GM12878 (cell line): Measurements from ENCODE around the gene DCTN4. TPM values are rescaled to one million over a fixed set of nuclear protein-coding genes. Genes with fewer than 3 reads are reported as not detected.

ENCODE experiments used
- ATAC-seq: fragments of 200-7000 bp; cut with Tn5 transposase; 3 replicates; pipeline ENCODE4 v1.9.1; 2020; ENCODE audit warnings: mild to moderate bottlenecking, moderate library complexity
- BruUV-seq: library from RNA; stranded (reverse); fragments of 400-500 nt; replicated peaks from 2 replicates; lab custom pipeline; 2021; lab: Mats Ljungman, UMichigan
- CTCF ChIA-PET: fragments of 300-600 bp; sonication (Branson Sonifier 250); formaldehyde crosslinking; extraction: SDS; loops from one replicate; lab custom pipeline; 2021; ENCODE audit warnings: inconsistent platforms; lab: Yijun Ruan, JAX
- POLR2A ChIA-PET: fragments of 350-600 bp; formaldehyde crosslinking; extraction: SDS; loops from one replicate; lab custom pipeline; 2021; ENCODE audit warnings: inconsistent platforms; lab: Charles Lee
- RAD21 ChIA-PET: fragments of 300-600 bp; sonication (Branson Sonifier 250); formaldehyde crosslinking; loops from one replicate; lab custom pipeline; 2023; ENCODE audit warnings: antibody characterized with exemption; ENCODE audit not compliant: unreplicated experiment; lab: Charles Lee
- SMC1A ChIA-PET: fragments of 300-600 bp; sonication (Branson Sonifier 250); formaldehyde crosslinking; loops from one replicate; lab custom pipeline; 2023; ENCODE audit not compliant: unreplicated experiment, uncharacterized antibody; lab: Charles Lee
- DNase-seq: peaks from one replicate; pipeline ENCODE4 v3.0.0-alpha.2; 2011; ENCODE audit warnings: low read depth, low spot score
- FAIRE-seq: peaks from 3 replicates; lab custom pipeline; 2011; peaks lifted over from hg19 to GRCh38; lab: Jason Lieb, UNC
- H2AFZ ChIP-seq: 2 replicates; pipeline ENCODE4 v1.6.0; 2011; ENCODE audit warnings: low read depth, low read length, control low read depth; ENCODE audit not compliant: control insufficient read depth
- H3K27ac ChIP-seq: 2 replicates; pipeline ENCODE4 v1.5.1; 2011; ENCODE audit warnings: control low read depth; ENCODE audit not compliant: control insufficient read depth, insufficient read depth
- H3K27me3 ChIP-seq, 2 experiments: replicated peaks in 1 of 2; 2 replicates each; pipeline versions ENCODE4 v1.6.0 to v1.6.1; 2011; ENCODE audit warnings: low read length in 1 of 2; ENCODE audit not compliant: control insufficient read depth in 2 of 2, insufficient read depth in 2 of 2
- H3K36me3 ChIP-seq, 2 experiments: 2 replicates each; pipeline ENCODE4 v1.5.1; 2011; ENCODE audit warnings: low read length in 1 of 2; ENCODE audit not compliant: control insufficient read depth in 2 of 2, insufficient read depth in 2 of 2
- H3K4me1 ChIP-seq: 2 replicates; pipeline ENCODE4 v1.6.1; 2011; ENCODE audit warnings: mild to moderate bottlenecking, low read length, moderate library complexity, mixed read lengths; ENCODE audit not compliant: control insufficient read depth, insufficient read depth
- H3K4me2 ChIP-seq: 2 replicates; pipeline ENCODE4 v1.6.0; 2011; ENCODE audit warnings: control low read depth; ENCODE audit not compliant: control insufficient read depth, insufficient read depth
- H3K4me3 ChIP-seq: fragments of 200-600 bp; sonication (generic); 2 replicates; pipeline ENCODE4 v1.5.1; 2016
- H3K79me2 ChIP-seq: 2 replicates; pipeline ENCODE4 v1.6.0; 2011; ENCODE audit warnings: low read length; ENCODE audit not compliant: control insufficient read depth, insufficient read depth
- H3K9ac ChIP-seq: 2 replicates; pipeline ENCODE4 v1.8.0; 2011; ENCODE audit warnings: low read length, control low read depth, mixed read lengths; ENCODE audit not compliant: control insufficient read depth, insufficient read depth
- H3K9me3 ChIP-seq: replicated peaks from 3 replicates; pipeline ENCODE4 v1.5.1; 2011; ENCODE audit warnings: mild to moderate bottlenecking, low read length; ENCODE audit not compliant: control insufficient read depth, insufficient read depth
- H4K20me1 ChIP-seq: 2 replicates; pipeline ENCODE4 v1.6.0; 2011; ENCODE audit not compliant: control insufficient read depth, insufficient read depth
- ASH2L ChIP-seq: fragments of 300-600, 200-600 bp; sonication (generic); IDR thresholded peaks from 2 replicates; pipeline ENCODE4 v1.6.1; 2017; ENCODE audit warnings: low read depth, mild to moderate bottlenecking, borderline replicate concordance
- CHD2 ChIP-seq: IDR thresholded peaks from 2 replicates; pipeline ENCODE4 v1.6.1; 2011; ENCODE audit warnings: low read depth, low read length, improper control_type of control experiment, borderline replicate concordance
- HSF1 ChIP-seq: fragments of 150-350 bp; IDR thresholded peaks from 2 replicates; pipeline ENCODE4 v1.6.1; 2014; ENCODE audit warnings: mild to moderate bottlenecking, low read depth, low read length
- MLLT1 ChIP-seq: fragments of 450-650 bp; IDR thresholded peaks from 2 replicates; pipeline ENCODE4 v1.6.1; 2016; ENCODE audit warnings: mild to moderate bottlenecking
- NFIC ChIP-seq: IDR thresholded peaks from 2 replicates; pipeline ENCODE4 v1.6.1; 2012; ENCODE audit warnings: low read depth, mild to moderate bottlenecking, inconsistent platforms, low read length, moderate library complexity
- NFXL1 ChIP-seq: fragments of 450-650 bp; IDR thresholded peaks from 2 replicates; pipeline ENCODE4 v1.6.1; 2017; ENCODE audit warnings: antibody characterized with exemption, mild to moderate bottlenecking, borderline replicate concordance
- RELA ChIP-seq: fragments of 450-650 bp; IDR thresholded peaks from 2 replicates; pipeline ENCODE4 v1.8.0; 2014; ENCODE audit warnings: borderline replicate concordance; ENCODE audit not compliant: partially characterized antibody
- SRF ChIP-seq, 2 experiments: IDR thresholded peaks; 2 replicates each; pipeline ENCODE4 v1.6.1; 2011; ENCODE audit warnings: low read depth in 2 of 2, low read length in 2 of 2, mild to moderate bottlenecking in 1 of 2, moderate library complexity in 1 of 2
- TARDBP ChIP-seq: IDR thresholded peaks from 2 replicates; pipeline ENCODE4 v1.6.1; 2016; ENCODE audit warnings: borderline replicate concordance
- WRNIP1 ChIP-seq: IDR thresholded peaks from 2 replicates; pipeline ENCODE4 v1.6.1; 2011; ENCODE audit warnings: low read depth, low read length, improper control_type of control experiment, borderline replicate concordance
- ZNF217 ChIP-seq: fragments of 450-650 bp; IDR thresholded peaks from 2 replicates; pipeline ENCODE4 v1.6.1; 2017; ENCODE audit warnings: antibody characterized with exemption, mild to moderate bottlenecking
- WGBS: methylation state at CpG from one replicate; pipeline ENCODE4 v1.1.6; 2016; ENCODE audit warnings: low lambda C conversion rate; ENCODE audit not compliant: insufficient replicate concordance, insufficient coverage; ENCODE audit errors: missing lambda C conversion rate; 5-methylcytosine and 5-hydroxymethylcytosine counted together
- in situ Hi-C: fragments of 300-500 bp; cut with MboI; formaldehyde crosslinking; loops from 9 replicates; pipeline ENCODE4 v1.14.3; 2018; ENCODE audit warnings: mixed read lengths
- intact Hi-C: fragments of 100-400 bp; cut with micrococcal nuclease; formaldehyde crosslinking; loops from one replicate; pipeline ENCODE4 v1.14.2; 2022; ENCODE audit not compliant: unreplicated experiment
- polyA plus RNA-seq, 11 experiments: library from polyadenylated mRNA; depleted of rRNA in 4 of 11; unstranded in 6 of 11; stranded (reverse) in 5 of 11; fragments of >200 nt; fragmentation: Nextera tagmentation in 4 of 11; fragmentation: Illumina TruSeq in 1 of 11; extraction: Ambion mirVana in 4 of 11; extraction: Trizol in 1 of 11; gene quantifications; 1 replicate in 1 of 11; 2 replicates in 10 of 11; pipeline versions ENCODE4 v1.2.1 to v1.2.3, GENCODE V29; 2011 to 2016; ENCODE audit warnings: inconsistent platforms in 2 of 11, missing spikeins in 2 of 11, low read depth in 1 of 11
- total RNA-seq, 4 experiments: library from RNA; depleted of rRNA in 3 of 4; stranded (reverse); fragments of >200 nt in 3 of 4; fragmentation: Illumina TruSeq in 1 of 4; extraction: Trizol in 1 of 4; gene quantifications; 2 replicates each; pipeline versions ENCODE4 v1.2.1 to v1.2.3, GENCODE V29; 2013 to 2021
- TF ChIP-seq, protein P1 (sequence below): fragments of 450-650 bp; IDR thresholded peaks from 2 replicates; pipeline ENCODE4 v1.6.1; 2017; ENCODE audit warnings: mild to moderate bottlenecking, moderate library complexity
- TF ChIP-seq, protein P2 (sequence below): fragments of 450-650 bp; formaldehyde crosslinking; IDR thresholded peaks from 2 replicates; pipeline ENCODE4 v1.5.0; 2022; ENCODE audit warnings: mild to moderate bottlenecking, missing genetic modification characterization

DCTN4 gene
- total and polyA plus RNA-seq, 10 of the 15 experiments (the other 5 are each of a cell fraction or from before 2014, with no cell fraction given), result 7.6 to 27.8 (median 18.0) TPM

DNA sequence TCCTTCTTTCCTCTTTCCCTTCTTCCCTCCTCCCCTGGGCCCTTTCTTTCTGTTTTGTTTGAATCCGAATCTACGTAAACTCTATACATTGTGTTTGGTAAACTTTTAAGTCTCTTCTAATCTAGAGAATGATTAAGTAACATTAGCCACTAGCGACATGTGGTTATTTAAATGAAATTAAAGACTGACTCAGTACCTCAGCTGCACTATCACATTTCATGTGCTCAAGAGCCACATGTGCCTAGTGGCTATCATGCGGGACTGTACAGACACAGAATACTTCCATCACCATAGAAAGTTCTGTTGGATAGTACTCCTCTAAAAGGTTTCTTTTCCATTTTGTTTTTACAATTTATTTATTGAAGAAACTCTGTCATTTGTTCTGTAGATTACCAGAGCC is 29.0 kb downstream of the DCTN4 start:
- SMC1A ChIA-PET, result interaction anchor here (1.7 kb wide), 1 partner anchor 11 kb away, joined by 6 read pairs; no protein-coding TSS in a partner anchor
- no peak for FAIRE-seq
- POLR2A ChIA-PET, result no interaction called here
- Histone ChIP-seq H2AFZ (no peak overlapping the region), H3K9me3 (no peaks in the 10 kb centered on the region), H4K20me1 (no peaks in the 10 kb centered on the region), H3K79me2 (0 out of 2 replicates have a peak, but pooled peaks cover 2% of the 10 kb centered on the region), H3K27ac (no peak overlapping the region), H3K4me2 (no peak overlapping the region), H3K4me3 (no peak overlapping the region), H3K27me3 (no peaks in the 10 kb centered on the region), H3K4me1 (peaks cover 6% of the 10 kb centered on the region), H3K9ac (no peak overlapping the region), H3K36me3 (peaks cover 1 to 17% of the 10 kb centered on the region in 2 experiments)
- in situ Hi-C loops (no loop called here), intact Hi-C loops (no loop called here)
- no peak for ATAC-seq
- WGBS, result 98% methylated on average over 4 of the region's 4 CpGs
- TF ChIP-seq, protein P1, sequence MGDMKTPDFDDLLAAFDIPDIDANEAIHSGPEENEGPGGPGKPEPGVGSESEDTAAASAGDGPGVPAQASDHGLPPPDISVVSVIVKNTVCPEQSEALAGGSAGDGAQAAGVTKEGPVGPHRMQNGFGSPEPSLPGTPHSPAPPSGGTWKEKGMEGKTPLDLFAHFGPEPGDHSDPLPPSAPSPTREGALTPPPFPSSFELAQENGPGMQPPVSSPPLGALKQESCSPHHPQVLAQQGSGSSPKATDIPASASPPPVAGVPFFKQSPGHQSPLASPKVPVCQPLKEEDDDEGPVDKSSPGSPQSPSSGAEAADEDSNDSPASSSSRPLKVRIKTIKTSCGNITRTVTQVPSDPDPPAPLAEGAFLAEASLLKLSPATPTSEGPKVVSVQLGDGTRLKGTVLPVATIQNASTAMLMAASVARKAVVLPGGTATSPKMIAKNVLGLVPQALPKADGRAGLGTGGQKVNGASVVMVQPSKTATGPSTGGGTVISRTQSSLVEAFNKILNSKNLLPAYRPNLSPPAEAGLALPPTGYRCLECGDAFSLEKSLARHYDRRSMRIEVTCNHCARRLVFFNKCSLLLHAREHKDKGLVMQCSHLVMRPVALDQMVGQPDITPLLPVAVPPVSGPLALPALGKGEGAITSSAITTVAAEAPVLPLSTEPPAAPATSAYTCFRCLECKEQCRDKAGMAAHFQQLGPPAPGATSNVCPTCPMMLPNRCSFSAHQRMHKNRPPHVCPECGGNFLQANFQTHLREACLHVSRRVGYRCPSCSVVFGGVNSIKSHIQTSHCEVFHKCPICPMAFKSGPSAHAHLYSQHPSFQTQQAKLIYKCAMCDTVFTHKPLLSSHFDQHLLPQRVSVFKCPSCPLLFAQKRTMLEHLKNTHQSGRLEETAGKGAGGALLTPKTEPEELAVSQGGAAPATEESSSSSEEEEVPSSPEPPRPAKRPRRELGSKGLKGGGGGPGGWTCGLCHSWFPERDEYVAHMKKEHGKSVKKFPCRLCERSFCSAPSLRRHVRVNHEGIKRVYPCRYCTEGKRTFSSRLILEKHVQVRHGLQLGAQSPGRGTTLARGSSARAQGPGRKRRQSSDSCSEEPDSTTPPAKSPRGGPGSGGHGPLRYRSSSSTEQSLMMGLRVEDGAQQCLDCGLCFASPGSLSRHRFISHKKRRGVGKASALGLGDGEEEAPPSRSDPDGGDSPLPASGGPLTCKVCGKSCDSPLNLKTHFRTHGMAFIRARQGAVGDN, result no peak
- TF ChIP-seq, protein P2, sequence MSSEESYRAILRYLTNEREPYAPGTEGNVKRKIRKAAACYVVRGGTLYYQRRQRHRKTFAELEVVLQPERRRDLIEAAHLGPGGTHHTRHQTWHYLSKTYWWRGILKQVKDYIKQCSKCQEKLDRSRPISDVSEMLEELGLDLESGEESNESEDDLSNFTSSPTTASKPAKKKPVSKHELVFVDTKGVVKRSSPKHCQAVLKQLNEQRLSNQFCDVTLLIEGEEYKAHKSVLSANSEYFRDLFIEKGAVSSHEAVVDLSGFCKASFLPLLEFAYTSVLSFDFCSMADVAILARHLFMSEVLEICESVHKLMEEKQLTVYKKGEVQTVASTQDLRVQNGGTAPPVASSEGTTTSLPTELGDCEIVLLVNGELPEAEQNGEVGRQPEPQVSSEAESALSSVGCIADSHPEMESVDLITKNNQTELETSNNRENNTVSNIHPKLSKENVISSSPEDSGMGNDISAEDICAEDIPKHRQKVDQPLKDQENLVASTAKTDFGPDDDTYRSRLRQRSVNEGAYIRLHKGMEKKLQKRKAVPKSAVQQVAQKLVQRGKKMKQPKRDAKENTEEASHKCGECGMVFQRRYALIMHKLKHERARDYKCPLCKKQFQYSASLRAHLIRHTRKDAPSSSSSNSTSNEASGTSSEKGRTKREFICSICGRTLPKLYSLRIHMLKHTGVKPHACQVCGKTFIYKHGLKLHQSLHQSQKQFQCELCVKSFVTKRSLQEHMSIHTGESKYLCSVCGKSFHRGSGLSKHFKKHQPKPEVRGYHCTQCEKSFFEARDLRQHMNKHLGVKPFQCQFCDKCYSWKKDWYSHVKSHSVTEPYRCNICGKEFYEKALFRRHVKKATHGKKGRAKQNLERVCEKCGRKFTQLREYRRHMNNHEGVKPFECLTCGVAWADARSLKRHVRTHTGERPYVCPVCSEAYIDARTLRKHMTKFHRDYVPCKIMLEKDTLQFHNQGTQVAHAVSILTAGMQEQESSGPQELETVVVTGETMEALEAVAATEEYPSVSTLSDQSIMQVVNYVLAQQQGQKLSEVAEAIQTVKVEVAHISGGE, result no peak
- TF ChIP-seq SRF (IDR thresholded peaks at IDR 0.05; ENCODE audit: low read depth in 2 of 2, low read length in 2 of 2) (no peak), NFXL1 (no peak), WRNIP1 (no peak), ASH2L (no peak), CHD2 (no peak), RELA (no peak), HSF1 (no peak), TARDBP (no peak), NFIC (no peak), MLLT1 (no peak), ZNF217 (no peak)
- no peak for DNase-seq
- BruUV-seq, result no TSS peak
- CTCF ChIA-PET, result interaction anchor here (1.2 kb wide), 1 partner anchor 71 kb away, joined by 3 read pairs; no protein-coding TSS in a partner anchor
- RAD21 ChIA-PET, result no interaction called here
